Osteocyte (in vitro differentiated cells): ENCODE results near the gene CHPF. TPM values are rescaled to one million over a fixed set of nuclear protein-coding genes. Genes with fewer than 3 reads are reported as not detected.
A peak's percentile ranks its signal among the peaks of the same experiment; 100 is the strongest.

Source experiments
- DNase-seq: peaks from one replicate; pipeline ENCODE4 v3.0.0; 2021; ENCODE audit warnings: mixed read lengths; ENCODE audit not compliant: unreplicated experiment; ENCODE audit errors: extremely low spot score
- H3K27ac Mint-ChIP-seq: one replicate; pipeline ENCODE4 v1.8.0; 2021; ENCODE audit warnings: mild to moderate bottlenecking, mixed read lengths; ENCODE audit not compliant: unreplicated experiment
- H3K27me3 Mint-ChIP-seq: one replicate; pipeline ENCODE4 v1.8.0; 2021; ENCODE audit warnings: mixed read lengths; ENCODE audit not compliant: unreplicated experiment
- H3K36me3 Mint-ChIP-seq: one replicate; pipeline ENCODE4 v1.8.0; 2021; ENCODE audit warnings: mixed read lengths; ENCODE audit not compliant: unreplicated experiment
- H3K4me1 Mint-ChIP-seq: one replicate; pipeline ENCODE4 v1.8.0; 2021; ENCODE audit warnings: mixed read lengths; ENCODE audit not compliant: unreplicated experiment
- H3K4me3 Mint-ChIP-seq: one replicate; pipeline ENCODE4 v1.8.0; 2021; ENCODE audit warnings: mild to moderate bottlenecking, moderate library complexity, mixed read lengths; ENCODE audit not compliant: unreplicated experiment
- H3K9me3 Mint-ChIP-seq: one replicate; pipeline ENCODE4 v1.8.0; 2021; ENCODE audit warnings: mixed read lengths; ENCODE audit not compliant: unreplicated experiment
- total RNA-seq: library from RNA; stranded (reverse); gene quantifications from 2 replicates; pipeline ENCODE4 v1.2.1, GENCODE V29; 2021
- TF ChIP-seq, protein P1 (sequence below): fragments of 200-600 bp; sonication (generic); IDR thresholded peaks from 2 replicates; pipeline ENCODE4 v1.5.0; 2021; ENCODE audit warnings: antibody characterized with exemption, mild to moderate bottlenecking, moderate library complexity

The CHPF gene
- total RNA-seq, 1 donor from 2014 or later: 144 TPM

GRCh38 chr2:219523031-219523671 is 20.5 kb downstream of the CHPF start:
- Mint-ChIP-seq H3K27me3 (peaks cover 22% of the 10 kb centered on the region), H3K27ac (no peak overlapping the region), H3K4me3 (no peak overlapping the region), H3K9me3 (no peaks in the 10 kb centered on the region), H3K36me3 (no peaks in the 10 kb centered on the region), H3K4me1 (peaks cover 15% of the 10 kb centered on the region)
- no peak for DNase-seq
- TF ChIP-seq, protein P1, sequence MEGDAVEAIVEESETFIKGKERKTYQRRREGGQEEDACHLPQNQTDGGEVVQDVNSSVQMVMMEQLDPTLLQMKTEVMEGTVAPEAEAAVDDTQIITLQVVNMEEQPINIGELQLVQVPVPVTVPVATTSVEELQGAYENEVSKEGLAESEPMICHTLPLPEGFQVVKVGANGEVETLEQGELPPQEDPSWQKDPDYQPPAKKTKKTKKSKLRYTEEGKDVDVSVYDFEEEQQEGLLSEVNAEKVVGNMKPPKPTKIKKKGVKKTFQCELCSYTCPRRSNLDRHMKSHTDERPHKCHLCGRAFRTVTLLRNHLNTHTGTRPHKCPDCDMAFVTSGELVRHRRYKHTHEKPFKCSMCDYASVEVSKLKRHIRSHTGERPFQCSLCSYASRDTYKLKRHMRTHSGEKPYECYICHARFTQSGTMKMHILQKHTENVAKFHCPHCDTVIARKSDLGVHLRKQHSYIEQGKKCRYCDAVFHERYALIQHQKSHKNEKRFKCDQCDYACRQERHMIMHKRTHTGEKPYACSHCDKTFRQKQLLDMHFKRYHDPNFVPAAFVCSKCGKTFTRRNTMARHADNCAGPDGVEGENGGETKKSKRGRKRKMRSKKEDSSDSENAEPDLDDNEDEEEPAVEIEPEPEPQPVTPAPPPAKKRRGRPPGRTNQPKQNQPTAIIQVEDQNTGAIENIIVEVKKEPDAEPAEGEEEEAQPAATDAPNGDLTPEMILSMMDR: no peak

DNA sequence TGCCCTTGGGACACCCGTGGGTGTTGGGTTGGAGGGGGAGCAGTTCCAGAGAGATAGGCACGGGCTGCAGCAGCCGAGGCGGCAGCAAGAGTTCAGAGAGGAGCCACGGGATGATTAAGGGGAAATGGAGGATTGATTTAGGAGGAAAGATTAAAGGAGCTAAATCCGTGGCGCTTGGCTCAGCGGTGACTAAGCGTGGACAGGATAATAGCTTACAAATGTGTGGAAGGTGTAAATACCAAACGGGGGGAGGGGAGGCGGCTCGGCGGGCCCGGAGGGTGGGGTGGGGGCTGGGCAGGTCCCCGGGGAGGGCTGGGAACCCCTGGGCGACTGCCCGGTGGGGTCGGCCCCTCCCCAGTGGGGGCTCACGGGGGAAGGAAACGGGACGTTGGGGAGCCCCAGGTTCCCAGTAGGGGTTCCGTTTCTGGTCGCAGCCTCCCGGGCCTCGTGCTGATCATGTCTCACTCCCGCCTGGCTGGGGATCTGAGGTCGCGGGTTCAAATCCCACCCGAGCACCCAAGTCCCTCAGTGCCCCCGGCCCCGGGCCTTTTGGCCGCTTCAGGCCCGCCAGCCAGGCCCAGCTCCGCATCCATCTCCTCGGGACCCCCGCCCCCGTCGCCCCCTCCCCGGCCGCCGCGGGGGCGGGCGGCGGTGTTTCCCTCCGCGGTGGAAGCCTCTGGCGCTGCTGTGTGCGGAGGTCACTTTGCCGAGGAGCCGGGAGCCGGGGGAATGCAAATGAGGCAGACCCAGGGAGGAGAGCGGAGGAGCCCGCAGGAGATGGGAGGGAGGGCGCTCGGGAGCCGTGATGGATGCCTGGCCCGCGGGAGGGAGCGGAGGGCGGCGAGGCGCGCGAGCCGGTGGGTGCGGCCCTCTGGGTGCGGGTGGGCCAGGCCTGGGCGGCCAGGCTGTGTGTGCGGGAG is 21.2 kb downstream of the CHPF start:
- H3K9me3 Mint-ChIP-seq: no peaks in the 10 kb centered on the region
- no peaks in the 10 kb centered on the region for H3K36me3 Mint-ChIP-seq
- DNase-seq: no peak
- H3K27me3 Mint-ChIP-seq: peaks cover 22% of the 10 kb centered on the region
- TF ChIP-seq, protein P1: no peak
- H3K27ac Mint-ChIP-seq: peak overlapping the region; percentile 6
- H3K4me3 Mint-ChIP-seq: peak overlapping the region; percentile 41
- peaks cover 15% of the 10 kb centered on the region for H3K4me1 Mint-ChIP-seq

- Mint-ChIP-seq H3K27ac (peak overlapping the region; percentile 38), H3K27me3 (peaks cover 25% of the 10 kb centered on the region)
Measured at GRCh38 chr2:219521066-219521880, 22.3 kb downstream of the CHPF start.

DNA sequence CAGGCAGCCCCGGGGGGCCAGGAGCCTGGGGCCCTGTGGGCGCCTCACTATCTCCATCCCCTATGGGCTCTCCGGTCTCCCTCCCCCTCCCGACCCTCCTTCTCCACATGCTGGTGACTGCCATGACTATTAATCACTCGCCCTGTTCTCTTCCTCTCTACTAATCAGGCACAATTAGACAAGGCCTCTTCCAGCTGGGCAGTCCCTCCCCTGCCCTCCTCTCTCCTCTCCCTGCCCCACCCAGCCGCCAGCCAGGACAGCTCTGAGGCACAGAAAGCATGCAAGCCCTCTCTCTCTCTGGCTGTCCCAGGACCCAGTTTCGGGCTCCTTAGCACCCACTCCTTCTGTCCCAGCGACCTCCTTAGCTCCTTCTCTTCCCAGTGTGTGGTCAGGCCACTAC is 23.5 kb downstream of the CHPF start:
- TF ChIP-seq, protein P1: no peak
- Mint-ChIP-seq H3K36me3 (no peaks in the 10 kb centered on the region), H3K27me3 (peaks cover 31% of the 10 kb centered on the region), H3K4me3 (no peak overlapping the region), H3K27ac (no peak overlapping the region), H3K4me1 (peaks cover 13% of the 10 kb centered on the region), H3K9me3 (no peaks in the 10 kb centered on the region)
- DNase-seq: no peak

More at GRCh38 chr2:219521066-219521880, 22.3 kb downstream of the CHPF start:
- TF ChIP-seq, protein P1: peak; percentile 81
- H3K36me3 Mint-ChIP-seq: no peaks in the 10 kb centered on the region
- H3K4me3 Mint-ChIP-seq: peak overlapping the region; percentile 31
- H3K4me1 Mint-ChIP-seq: peaks cover 15% of the 10 kb centered on the region
- no peaks in the 10 kb centered on the region for H3K9me3 Mint-ChIP-seq
- no peak for DNase-seq
